Spleen (tissue), 7 donors: ENCODE data around the gene FMO4.

Experiments used
- POLR2A ChIP-seq, 3 donors: fragments of 450-650 bp; IDR thresholded peaks; one replicate each; pipeline ENCODE4 v1.5.1; 2017; ENCODE audit warnings: antibody characterized with exemption in 3 of 3, mild to moderate bottlenecking in 1 of 3
- TF ChIP-seq, protein P1 (sequence below), 11 experiments: fragments of 200-600 bp in 7 of 11; fragments of 450-650 bp in 4 of 11; sonication (generic) in 4 of 11; IDR thresholded peaks in 8 of 11; conservative IDR thresholded peaks in 3 of 11; 1 replicate in 7 of 11; 2 replicates in 4 of 11; pipeline versions ENCODE4 v1.4.0 to v1.8.0; 2016 to 2021; ENCODE audit warnings: antibody characterized with exemption in 11 of 11, inconsistent platforms in 4 of 11, mild to moderate bottlenecking in 1 of 11
- donor health status: DM: no; HTN: no; CAD: no; lungs with moderate emphysema.
- donor health status: DM: no; HTN: no; CAD: no.
- donor health status: DM: no; HTN: no; CAD: no.

DNA sequence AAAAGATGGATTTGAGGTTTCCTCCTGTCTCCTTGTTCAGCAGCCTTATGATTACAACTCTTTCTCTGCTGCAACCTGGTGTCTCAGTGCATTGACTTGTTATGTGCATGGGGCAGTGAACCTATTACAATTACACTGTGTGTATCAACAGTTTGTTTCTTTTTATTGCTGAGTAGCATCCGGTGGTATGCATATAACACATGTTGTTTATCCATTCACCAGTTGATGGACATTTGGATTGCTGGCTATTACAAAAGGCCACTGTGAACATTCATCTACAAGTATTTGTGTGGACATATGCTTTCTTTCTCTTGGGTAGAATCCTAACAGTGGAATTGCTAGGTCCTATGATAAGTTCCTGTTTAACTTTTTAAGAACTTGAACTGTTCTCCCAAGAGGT is 65.9 kb downstream of the FMO4 start:
- TF ChIP-seq POLR2A (IDR thresholded peaks at IDR 0.05), result no peak
- TF ChIP-seq, protein P1, sequence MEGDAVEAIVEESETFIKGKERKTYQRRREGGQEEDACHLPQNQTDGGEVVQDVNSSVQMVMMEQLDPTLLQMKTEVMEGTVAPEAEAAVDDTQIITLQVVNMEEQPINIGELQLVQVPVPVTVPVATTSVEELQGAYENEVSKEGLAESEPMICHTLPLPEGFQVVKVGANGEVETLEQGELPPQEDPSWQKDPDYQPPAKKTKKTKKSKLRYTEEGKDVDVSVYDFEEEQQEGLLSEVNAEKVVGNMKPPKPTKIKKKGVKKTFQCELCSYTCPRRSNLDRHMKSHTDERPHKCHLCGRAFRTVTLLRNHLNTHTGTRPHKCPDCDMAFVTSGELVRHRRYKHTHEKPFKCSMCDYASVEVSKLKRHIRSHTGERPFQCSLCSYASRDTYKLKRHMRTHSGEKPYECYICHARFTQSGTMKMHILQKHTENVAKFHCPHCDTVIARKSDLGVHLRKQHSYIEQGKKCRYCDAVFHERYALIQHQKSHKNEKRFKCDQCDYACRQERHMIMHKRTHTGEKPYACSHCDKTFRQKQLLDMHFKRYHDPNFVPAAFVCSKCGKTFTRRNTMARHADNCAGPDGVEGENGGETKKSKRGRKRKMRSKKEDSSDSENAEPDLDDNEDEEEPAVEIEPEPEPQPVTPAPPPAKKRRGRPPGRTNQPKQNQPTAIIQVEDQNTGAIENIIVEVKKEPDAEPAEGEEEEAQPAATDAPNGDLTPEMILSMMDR (IDR thresholded peaks at IDR 0.05 in 8 of 11, conservative IDR thresholded peaks at IDR 0.05 in 3 of 11), result no peak
